Mucosa of descending colon (tissue), 3 donors: Measurements from ENCODE around the gene RABEP1. TPM values are rescaled to one million over a fixed set of nuclear protein-coding genes. Genes with fewer than 3 reads are reported as not detected.

Experiments
- ATAC-seq: fragments of 200-7000 bp; cut with Tn5 transposase; one replicate; pipeline ENCODE4 v1.9.1; 2020; ENCODE audit warnings: mild to moderate bottlenecking, moderate library complexity
- DNase-seq, 3 donors: peaks; one replicate each; pipeline ENCODE4 v3.0.0-alpha.2; 2020
- H3K36me3 ChIP-seq: fragments of 200-600 bp; one replicate; pipeline ENCODE4 v1.8.0; 2021; ENCODE audit warnings: low read depth, mild to moderate bottlenecking
- H3K4me1 ChIP-seq: fragments of 200-600 bp; one replicate; pipeline ENCODE4 v1.8.0; 2021; ENCODE audit warnings: low read depth, mild to moderate bottlenecking
- H3K4me3 ChIP-seq: fragments of 200-600 bp; one replicate; pipeline ENCODE4 v1.8.0; 2021; ENCODE audit warnings: mild to moderate bottlenecking
- H3K9me3 ChIP-seq: fragments of 200-600 bp; one replicate; pipeline ENCODE4 v1.8.0; 2021; ENCODE audit warnings: mild to moderate bottlenecking
- intact Hi-C, 2 donors: fragments of 100-400 bp; cut with DNase I in 1 of 2; cut with micrococcal nuclease in 1 of 2; formaldehyde crosslinking; loops; one replicate each; pipeline versions ENCODE4 v1.11.0 to v1.11.1; 2022; cut with DNase I, micrococcal nuclease
- total RNA-seq, 3 donors: library from RNA; stranded (reverse); fragmentation: NEBNext Ultra II Directional in 2 of 3; extraction: Animal tissue kit (Norgen Biotek cat#: 25700) in 2 of 3; gene quantifications; one replicate each; pipeline versions ENCODE4 v1.2.1 to v1.2.4, GENCODE V29; 2021 to 2023
- TF ChIP-seq, protein P1 (sequence below): fragments of 200-600 bp; IDR thresholded peaks from one replicate; pipeline ENCODE4 v1.8.0; 2022; ENCODE audit warnings: antibody characterized with exemption, mild to moderate bottlenecking
- donor health status: DM: no; HTN: no; CAD: no; lungs with moderate emphysema.
- donor health status: DM: no; HTN: no; CAD: no.
- donor health status: DM: no; HTN: yes; CAD: no.

The RABEP1 gene
- total RNA-seq, 3 donors from 2014 or later: 24.9 to 53.4 (median 30.7) TPM

DNA sequence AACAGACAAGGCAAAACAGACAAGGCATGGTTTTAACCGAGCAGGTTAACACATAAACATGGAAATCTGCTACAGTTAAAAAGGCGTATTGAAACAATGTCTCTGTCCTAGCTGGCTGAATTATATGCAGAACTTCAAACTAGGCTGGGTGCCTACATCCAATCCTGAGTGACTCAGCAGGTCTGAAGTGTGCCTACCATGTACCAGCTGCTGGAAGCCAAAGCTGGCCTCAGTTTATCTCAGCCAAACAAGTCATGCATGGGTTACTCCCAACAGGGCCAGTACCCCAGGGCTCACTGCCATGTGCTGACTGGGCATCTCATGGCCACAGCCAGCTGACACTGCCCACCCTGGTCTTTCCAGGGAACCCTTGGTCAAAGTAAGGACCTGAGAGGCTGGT is 152.9 kb downstream of the RABEP1 start:
- DNase-seq: no peak
- Histone ChIP-seq H3K36me3 (no peaks in the 10 kb centered on the region), H3K4me3 (no peak overlapping the region), H3K4me1 (peaks cover 16% of the 10 kb centered on the region), H3K9me3 (no peaks in the 10 kb centered on the region)
- no peak for ATAC-seq
- TF ChIP-seq, protein P1, sequence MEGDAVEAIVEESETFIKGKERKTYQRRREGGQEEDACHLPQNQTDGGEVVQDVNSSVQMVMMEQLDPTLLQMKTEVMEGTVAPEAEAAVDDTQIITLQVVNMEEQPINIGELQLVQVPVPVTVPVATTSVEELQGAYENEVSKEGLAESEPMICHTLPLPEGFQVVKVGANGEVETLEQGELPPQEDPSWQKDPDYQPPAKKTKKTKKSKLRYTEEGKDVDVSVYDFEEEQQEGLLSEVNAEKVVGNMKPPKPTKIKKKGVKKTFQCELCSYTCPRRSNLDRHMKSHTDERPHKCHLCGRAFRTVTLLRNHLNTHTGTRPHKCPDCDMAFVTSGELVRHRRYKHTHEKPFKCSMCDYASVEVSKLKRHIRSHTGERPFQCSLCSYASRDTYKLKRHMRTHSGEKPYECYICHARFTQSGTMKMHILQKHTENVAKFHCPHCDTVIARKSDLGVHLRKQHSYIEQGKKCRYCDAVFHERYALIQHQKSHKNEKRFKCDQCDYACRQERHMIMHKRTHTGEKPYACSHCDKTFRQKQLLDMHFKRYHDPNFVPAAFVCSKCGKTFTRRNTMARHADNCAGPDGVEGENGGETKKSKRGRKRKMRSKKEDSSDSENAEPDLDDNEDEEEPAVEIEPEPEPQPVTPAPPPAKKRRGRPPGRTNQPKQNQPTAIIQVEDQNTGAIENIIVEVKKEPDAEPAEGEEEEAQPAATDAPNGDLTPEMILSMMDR: no peak
- intact Hi-C loops: no loop called here

Other genes starting within 250 kb of the RABEP1 start
- 1 to 10 TPM; 3.0 to 5.3 (median 3.6) TPM for gene SLC52A1, start 246.9 kb upstream of the RABEP1 start, total RNA-seq
- 10 to 100 TPM in 2 of 3 donors, 1 to 10 TPM in 1; 8.0 to 11.2 (median 10.8) TPM for gene ZFP3, start 203.8 kb upstream of the RABEP1 start, total RNA-seq
- 10 to 100 TPM in 1 of 3 donors, 1 to 10 TPM in 2; 8.2 to 12.1 (median 8.4) TPM for gene ZNF232, start 170.4 kb upstream of the RABEP1 start, total RNA-seq
- gene USP6, start 166.3 kb upstream of the RABEP1 start, total RNA-seq: under 1 TPM in 2 of 3 donors, not detected in 1; 0.09 to 0.10 TPM
- 10 to 100 TPM in 1 of 3 donors, 1 to 10 TPM in 2; 4.7 to 10.9 (median 6.5) TPM for gene ZNF594, start 90.4 kb upstream of the RABEP1 start, total RNA-seq
- gene SCIMP, start 47.4 kb upstream of the RABEP1 start, total RNA-seq: 1 to 10 TPM; 1.1 to 3.0 (median 2.8) TPM
- gene NUP88, start 137.4 kb downstream of the RABEP1 start, total RNA-seq: 10 to 100 TPM; 46.1 to 72.3 (median 50.8) TPM
- gene RPAIN, start 137.9 kb downstream of the RABEP1 start, total RNA-seq: 10 to 100 TPM; 29.7 to 34.3 (median 32.1) TPM
- gene C1QBP, start 156.9 kb downstream of the RABEP1 start, total RNA-seq: 100 to 1,000 TPM in 2 of 3 donors, 10 to 100 TPM in 1; 81.0 to 145 (median 101) TPM
- 10 to 100 TPM in 1 of 3 donors, 1 to 10 TPM in 2; 9.4 to 12.7 (median 9.7) TPM for gene DHX33, start 186.7 kb downstream of the RABEP1 start, total RNA-seq
- 10 to 100 TPM; 43.9 to 58.5 (median 58.3) TPM for gene DERL2, start 203.9 kb downstream of the RABEP1 start, total RNA-seq
- gene MIS12, start 204.3 kb downstream of the RABEP1 start, total RNA-seq: 10 to 100 TPM; 10.2 to 14.3 (median 12.0) TPM